ENCODE measurements around the gene TPM1. TPM values are rescaled to one million over a fixed set of nuclear protein-coding genes. Genes with fewer than 3 reads are reported as not detected.

Gene TPM1
- total RNA-seq, 1 experiment from 2014 or later: 421 TPM

- no peak for TF ChIP-seq MYBL2 (CRISPR knock-in tag; IDR thresholded peaks at IDR 0.05)
Observed at GRCh38 chr15:63006032-63006878, 36.3 kb upstream of the TPM1 start (continued).

- no peak for ATAC-seq
- ChIA-PET CTCF (no interaction called here), POLR2A (no interaction called here)
- Mint-ChIP-seq H3K27ac (no peak overlapping the region), H3K9me3 (peaks cover 12% of the 10 kb centered on the region), H3K4me1 (peaks cover 13% of the 10 kb centered on the region), H3K27me3 (ENCODE audit: low read depth) (no peaks in the 10 kb centered on the region; the same call in 1 of the 2 replicates), H3K4me3 (no peak overlapping the region), H3K36me3 (no peaks in the 10 kb centered on the region)
- TF ChIP-seq, protein P1, sequence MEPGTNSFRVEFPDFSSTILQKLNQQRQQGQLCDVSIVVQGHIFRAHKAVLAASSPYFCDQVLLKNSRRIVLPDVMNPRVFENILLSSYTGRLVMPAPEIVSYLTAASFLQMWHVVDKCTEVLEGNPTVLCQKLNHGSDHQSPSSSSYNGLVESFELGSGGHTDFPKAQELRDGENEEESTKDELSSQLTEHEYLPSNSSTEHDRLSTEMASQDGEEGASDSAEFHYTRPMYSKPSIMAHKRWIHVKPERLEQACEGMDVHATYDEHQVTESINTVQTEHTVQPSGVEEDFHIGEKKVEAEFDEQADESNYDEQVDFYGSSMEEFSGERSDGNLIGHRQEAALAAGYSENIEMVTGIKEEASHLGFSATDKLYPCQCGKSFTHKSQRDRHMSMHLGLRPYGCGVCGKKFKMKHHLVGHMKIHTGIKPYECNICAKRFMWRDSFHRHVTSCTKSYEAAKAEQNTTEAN (CRISPR knock-in tag; IDR thresholded peaks at IDR 0.05): no peak
- TF ChIP-seq, protein P2, sequence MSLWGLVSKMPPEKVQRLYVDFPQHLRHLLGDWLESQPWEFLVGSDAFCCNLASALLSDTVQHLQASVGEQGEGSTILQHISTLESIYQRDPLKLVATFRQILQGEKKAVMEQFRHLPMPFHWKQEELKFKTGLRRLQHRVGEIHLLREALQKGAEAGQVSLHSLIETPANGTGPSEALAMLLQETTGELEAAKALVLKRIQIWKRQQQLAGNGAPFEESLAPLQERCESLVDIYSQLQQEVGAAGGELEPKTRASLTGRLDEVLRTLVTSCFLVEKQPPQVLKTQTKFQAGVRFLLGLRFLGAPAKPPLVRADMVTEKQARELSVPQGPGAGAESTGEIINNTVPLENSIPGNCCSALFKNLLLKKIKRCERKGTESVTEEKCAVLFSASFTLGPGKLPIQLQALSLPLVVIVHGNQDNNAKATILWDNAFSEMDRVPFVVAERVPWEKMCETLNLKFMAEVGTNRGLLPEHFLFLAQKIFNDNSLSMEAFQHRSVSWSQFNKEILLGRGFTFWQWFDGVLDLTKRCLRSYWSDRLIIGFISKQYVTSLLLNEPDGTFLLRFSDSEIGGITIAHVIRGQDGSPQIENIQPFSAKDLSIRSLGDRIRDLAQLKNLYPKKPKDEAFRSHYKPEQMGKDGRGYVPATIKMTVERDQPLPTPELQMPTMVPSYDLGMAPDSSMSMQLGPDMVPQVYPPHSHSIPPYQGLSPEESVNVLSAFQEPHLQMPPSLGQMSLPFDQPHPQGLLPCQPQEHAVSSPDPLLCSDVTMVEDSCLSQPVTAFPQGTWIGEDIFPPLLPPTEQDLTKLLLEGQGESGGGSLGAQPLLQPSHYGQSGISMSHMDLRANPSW (CRISPR knock-in tag; conservative IDR thresholded peaks at IDR 0.05; ENCODE audit: low read depth): no peak
- TF ChIP-seq NR2C2 (CRISPR knock-in tag; IDR thresholded peaks at IDR 0.05): no peak
- TF ChIP-seq, protein P3, sequence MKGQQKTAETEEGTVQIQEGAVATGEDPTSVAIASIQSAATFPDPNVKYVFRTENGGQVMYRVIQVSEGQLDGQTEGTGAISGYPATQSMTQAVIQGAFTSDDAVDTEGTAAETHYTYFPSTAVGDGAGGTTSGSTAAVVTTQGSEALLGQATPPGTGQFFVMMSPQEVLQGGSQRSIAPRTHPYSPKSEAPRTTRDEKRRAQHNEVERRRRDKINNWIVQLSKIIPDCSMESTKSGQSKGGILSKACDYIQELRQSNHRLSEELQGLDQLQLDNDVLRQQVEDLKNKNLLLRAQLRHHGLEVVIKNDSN (CRISPR knock-in tag; IDR thresholded peaks at IDR 0.05): no peak
- no peak for TF ChIP-seq RORB (CRISPR knock-in tag; IDR thresholded peaks at IDR 0.05)
- no peak for TF ChIP-seq NFATC4 (CRISPR knock-in tag; IDR thresholded peaks at IDR 0.05)
- no peak for TF ChIP-seq SMAD4 (CRISPR knock-in tag; IDR thresholded peaks at IDR 0.05)
- TF ChIP-seq ETV6 (CRISPR knock-in tag; IDR thresholded peaks at IDR 0.05): no peak
- no peak for TF ChIP-seq USF2 (CRISPR knock-in tag; IDR thresholded peaks at IDR 0.05)
- TF ChIP-seq ZNF671 (CRISPR knock-in tag; IDR thresholded peaks at IDR 0.05): no peak
- TF ChIP-seq GABPB1 (CRISPR knock-in tag; IDR thresholded peaks at IDR 0.05): no peak
- no peak for TF ChIP-seq ZNF263 (CRISPR knock-in tag; IDR thresholded peaks at IDR 0.05; ENCODE audit: low read depth)
- no peak for TF ChIP-seq CDX4 (CRISPR knock-in tag; IDR thresholded peaks at IDR 0.05; ENCODE audit: borderline replicate concordance)
- TF ChIP-seq SMAD3 (CRISPR knock-in tag; IDR thresholded peaks at IDR 0.05; ENCODE audit: borderline replicate concordance): no peak
- TF ChIP-seq, protein P4, sequence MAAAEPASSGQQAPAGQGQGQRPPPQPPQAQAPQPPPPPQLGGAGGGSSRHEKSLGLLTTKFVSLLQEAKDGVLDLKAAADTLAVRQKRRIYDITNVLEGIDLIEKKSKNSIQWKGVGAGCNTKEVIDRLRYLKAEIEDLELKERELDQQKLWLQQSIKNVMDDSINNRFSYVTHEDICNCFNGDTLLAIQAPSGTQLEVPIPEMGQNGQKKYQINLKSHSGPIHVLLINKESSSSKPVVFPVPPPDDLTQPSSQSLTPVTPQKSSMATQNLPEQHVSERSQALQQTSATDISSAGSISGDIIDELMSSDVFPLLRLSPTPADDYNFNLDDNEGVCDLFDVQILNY (CRISPR knock-in tag; IDR thresholded peaks at IDR 0.05): no peak
- TF ChIP-seq, protein P5, sequence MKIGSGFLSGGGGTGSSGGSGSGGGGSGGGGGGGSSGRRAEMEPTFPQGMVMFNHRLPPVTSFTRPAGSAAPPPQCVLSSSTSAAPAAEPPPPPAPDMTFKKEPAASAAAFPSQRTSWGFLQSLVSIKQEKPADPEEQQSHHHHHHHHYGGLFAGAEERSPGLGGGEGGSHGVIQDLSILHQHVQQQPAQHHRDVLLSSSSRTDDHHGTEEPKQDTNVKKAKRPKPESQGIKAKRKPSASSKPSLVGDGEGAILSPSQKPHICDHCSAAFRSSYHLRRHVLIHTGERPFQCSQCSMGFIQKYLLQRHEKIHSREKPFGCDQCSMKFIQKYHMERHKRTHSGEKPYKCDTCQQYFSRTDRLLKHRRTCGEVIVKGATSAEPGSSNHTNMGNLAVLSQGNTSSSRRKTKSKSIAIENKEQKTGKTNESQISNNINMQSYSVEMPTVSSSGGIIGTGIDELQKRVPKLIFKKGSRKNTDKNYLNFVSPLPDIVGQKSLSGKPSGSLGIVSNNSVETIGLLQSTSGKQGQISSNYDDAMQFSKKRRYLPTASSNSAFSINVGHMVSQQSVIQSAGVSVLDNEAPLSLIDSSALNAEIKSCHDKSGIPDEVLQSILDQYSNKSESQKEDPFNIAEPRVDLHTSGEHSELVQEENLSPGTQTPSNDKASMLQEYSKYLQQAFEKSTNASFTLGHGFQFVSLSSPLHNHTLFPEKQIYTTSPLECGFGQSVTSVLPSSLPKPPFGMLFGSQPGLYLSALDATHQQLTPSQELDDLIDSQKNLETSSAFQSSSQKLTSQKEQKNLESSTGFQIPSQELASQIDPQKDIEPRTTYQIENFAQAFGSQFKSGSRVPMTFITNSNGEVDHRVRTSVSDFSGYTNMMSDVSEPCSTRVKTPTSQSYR (CRISPR knock-in tag; IDR thresholded peaks at IDR 0.05): no peak
- no peak for TF ChIP-seq CREM (CRISPR knock-in tag; IDR thresholded peaks at IDR 0.05)
- no peak for DNase-seq (ENCODE audit: low spot score)
Observed at GRCh38 chr15:63008333-63009049, 34.1 kb upstream of the TPM1 start.
